Measurements from ENCODE around the gene UGT1A8.

GRCh38 chr2:233689501-233689900, 72.1 kb downstream of the UGT1A8 start:
- TF ChIP-seq CTCF (IDR thresholded peaks at IDR 0.05) (no peak), POLR2A (IDR thresholded peaks at IDR 0.05; ENCODE audit: low read length) (no peak), HOXB5 (CRISPR knock-in tag; IDR thresholded peaks at IDR 0.05) (no peak), PHF8 (IDR thresholded peaks at IDR 0.05; ENCODE audit: borderline replicate concordance, low read depth) (no peak), HMGXB4 (CRISPR knock-in tag; IDR thresholded peaks at IDR 0.05; ENCODE audit: borderline replicate concordance) (no peak), TP53 (CRISPR knock-in tag; IDR thresholded peaks at IDR 0.05) (no peak), MAFK (IDR thresholded peaks at IDR 0.05; ENCODE audit: partially characterized antibody) (no peak), MYC (IDR thresholded peaks at IDR 0.05; ENCODE audit: borderline replicate concordance, low read length) (no peak), MAX (IDR thresholded peaks at IDR 0.05) (no peak), HDAC2 (IDR thresholded peaks at IDR 0.05) (no peak), RNF2 (IDR thresholded peaks at IDR 0.05; ENCODE audit: borderline replicate concordance, low read depth) (no peak), JUNB (IDR thresholded peaks at IDR 0.05) (no peak)

Measured in A549 (cell line).